Activated naive CD8-positive, alpha-beta T cell treated with anti-CD3 and anti-CD28 coated beads for 36 hours (primary cell): ENCODE measurements around the gene SCP2. TPM values are rescaled to one million over a fixed set of nuclear protein-coding genes. Genes with fewer than 3 reads are reported as not detected.
A peak's percentile ranks its signal among the peaks of the same experiment; 100 is the strongest.

Source experiments
- DNase-seq: peaks from one replicate; pipeline ENCODE4 v3.0.0; 2021
- H3K27ac Mint-ChIP-seq: one replicate; pipeline ENCODE4 v1.8.0; 2022; ENCODE audit warnings: mild to moderate bottlenecking, moderate library complexity, mixed read lengths
- H3K27me3 Mint-ChIP-seq: one replicate; pipeline ENCODE4 v1.8.0; 2022; ENCODE audit warnings: mild to moderate bottlenecking, mixed read lengths
- H3K36me3 Mint-ChIP-seq: one replicate; pipeline ENCODE4 v1.8.0; 2021; ENCODE audit warnings: mild to moderate bottlenecking, mixed read lengths
- H3K4me1 Mint-ChIP-seq: one replicate; pipeline ENCODE4 v1.8.0; 2021; ENCODE audit warnings: mixed read lengths
- H3K4me3 Mint-ChIP-seq: one replicate; pipeline ENCODE4 v1.8.0; 2022; ENCODE audit warnings: mild to moderate bottlenecking, moderate library complexity, mixed read lengths
- H3K9me3 Mint-ChIP-seq: one replicate; pipeline ENCODE4 v1.8.0; 2022; ENCODE audit warnings: mixed read lengths
- total RNA-seq, 2 experiments: library from RNA; stranded (reverse); gene quantifications; one replicate each; pipeline ENCODE4 v1.2.3, GENCODE V29; 2021

Gene SCP2
- total RNA-seq, 2 experiments from 2014 or later = 63.9 to 66.2 TPM

- no peaks in the 10 kb centered on the region for H3K9me3 Mint-ChIP-seq
- H3K36me3 Mint-ChIP-seq = no peaks in the 10 kb centered on the region
- no peak overlapping the region for H3K4me3 Mint-ChIP-seq
- no peak for DNase-seq
- no peaks in the 10 kb centered on the region for H3K27me3 Mint-ChIP-seq
- H3K4me1 Mint-ChIP-seq = no peaks in the 10 kb centered on the region
- no peak overlapping the region for H3K27ac Mint-ChIP-seq
Measured at GRCh38 chr1:52913014-52913413, 14.1 kb upstream of the SCP2 start.

GRCh38 chr1:52913537-52913936, 13.5 kb upstream of the SCP2 start:
- no peak overlapping the region for H3K27ac Mint-ChIP-seq
- H3K4me1 Mint-ChIP-seq = no peaks in the 10 kb centered on the region
- no peaks in the 10 kb centered on the region for H3K27me3 Mint-ChIP-seq
- H3K4me3 Mint-ChIP-seq = no peak overlapping the region
- no peaks in the 10 kb centered on the region for H3K9me3 Mint-ChIP-seq
- no peaks in the 10 kb centered on the region for H3K36me3 Mint-ChIP-seq
- peak; percentile 14 for DNase-seq

GRCh38 chr1:52914463-52914862, 12.6 kb upstream of the SCP2 start:
- H3K4me3 Mint-ChIP-seq = no peak overlapping the region
- H3K27ac Mint-ChIP-seq = no peak overlapping the region
- H3K36me3 Mint-ChIP-seq = no peaks in the 10 kb centered on the region
- H3K9me3 Mint-ChIP-seq = no peaks in the 10 kb centered on the region
- H3K4me1 Mint-ChIP-seq = peaks cover 6% of the 10 kb centered on the region
- no peaks in the 10 kb centered on the region for H3K27me3 Mint-ChIP-seq
- DNase-seq = no peak

GRCh38 chr1:52915211-52915854, 11.7 kb upstream of the SCP2 start:
- H3K4me3 Mint-ChIP-seq = no peak overlapping the region
- H3K4me1 Mint-ChIP-seq = peaks cover 14% of the 10 kb centered on the region
- no peaks in the 10 kb centered on the region for H3K9me3 Mint-ChIP-seq
- H3K27me3 Mint-ChIP-seq = no peaks in the 10 kb centered on the region
- no peak for DNase-seq
- no peaks in the 10 kb centered on the region for H3K36me3 Mint-ChIP-seq
- no peak overlapping the region for H3K27ac Mint-ChIP-seq

GRCh38 chr1:52915855-52916220, 11.2 kb upstream of the SCP2 start:
- Mint-ChIP-seq H3K27me3 (no peaks in the 10 kb centered on the region), H3K4me1 (peaks cover 15% of the 10 kb centered on the region), H3K27ac (no peak overlapping the region), H3K4me3 (no peak overlapping the region), H3K36me3 (no peaks in the 10 kb centered on the region), H3K9me3 (no peaks in the 10 kb centered on the region)
- DNase-seq = no peak

- peaks cover 15% of the 10 kb centered on the region for H3K4me1 Mint-ChIP-seq
- H3K27me3 Mint-ChIP-seq = no peaks in the 10 kb centered on the region
- H3K27ac Mint-ChIP-seq = peak overlapping the region; percentile 17
- no peaks in the 10 kb centered on the region for H3K36me3 Mint-ChIP-seq
- H3K4me3 Mint-ChIP-seq = no peak overlapping the region
- DNase-seq = no peak
- H3K9me3 Mint-ChIP-seq = no peaks in the 10 kb centered on the region
Measured at GRCh38 chr1:52916241-52916975, 10.7 kb upstream of the SCP2 start.

- Mint-ChIP-seq H3K9me3 (no peaks in the 10 kb centered on the region), H3K27me3 (no peaks in the 10 kb centered on the region), H3K27ac (no peak overlapping the region), H3K36me3 (no peaks in the 10 kb centered on the region), H3K4me3 (no peak overlapping the region), H3K4me1 (peaks cover 17% of the 10 kb centered on the region)
- no peak for DNase-seq
Measured at GRCh38 chr1:52917156-52917555, 9.9 kb upstream of the SCP2 start.

GRCh38 chr1:52917581-52917980, 9.5 kb upstream of the SCP2 start:
- Mint-ChIP-seq H3K4me1 (peaks cover 17% of the 10 kb centered on the region), H3K27me3 (no peaks in the 10 kb centered on the region), H3K36me3 (no peaks in the 10 kb centered on the region), H3K27ac (no peak overlapping the region), H3K4me3 (no peak overlapping the region), H3K9me3 (no peaks in the 10 kb centered on the region)
- DNase-seq = no peak

- no peak overlapping the region for H3K4me3 Mint-ChIP-seq
- no peaks in the 10 kb centered on the region for H3K36me3 Mint-ChIP-seq
- H3K4me1 Mint-ChIP-seq = peaks cover 17% of the 10 kb centered on the region
- H3K27me3 Mint-ChIP-seq = no peaks in the 10 kb centered on the region
- DNase-seq = no peak
- no peak overlapping the region for H3K27ac Mint-ChIP-seq
- no peaks in the 10 kb centered on the region for H3K9me3 Mint-ChIP-seq
Measured at GRCh38 chr1:52918201-52918600, 8.9 kb upstream of the SCP2 start.

- no peaks in the 10 kb centered on the region for H3K9me3 Mint-ChIP-seq
- H3K36me3 Mint-ChIP-seq = no peaks in the 10 kb centered on the region
- DNase-seq = no peak
- no peaks in the 10 kb centered on the region for H3K27me3 Mint-ChIP-seq
- H3K4me1 Mint-ChIP-seq = peaks cover 17% of the 10 kb centered on the region
- no peak overlapping the region for H3K4me3 Mint-ChIP-seq
- H3K27ac Mint-ChIP-seq = no peak overlapping the region
Measured at GRCh38 chr1:52919051-52919722, 7.9 kb upstream of the SCP2 start.

GRCh38 chr1:52919723-52920483, 7.2 kb upstream of the SCP2 start:
- H3K27me3 Mint-ChIP-seq = no peaks in the 10 kb centered on the region
- H3K4me1 Mint-ChIP-seq = peaks cover 17% of the 10 kb centered on the region
- no peak for DNase-seq
- H3K36me3 Mint-ChIP-seq = no peaks in the 10 kb centered on the region
- H3K9me3 Mint-ChIP-seq = no peaks in the 10 kb centered on the region
- H3K27ac Mint-ChIP-seq = no peak overlapping the region
- H3K4me3 Mint-ChIP-seq = peak overlapping the region; percentile 22

- H3K36me3 Mint-ChIP-seq = no peaks in the 10 kb centered on the region
- H3K27me3 Mint-ChIP-seq = no peaks in the 10 kb centered on the region
- H3K4me3 Mint-ChIP-seq = peak overlapping the region; percentile 83
- DNase-seq = peak; percentile 3
- H3K4me1 Mint-ChIP-seq = peaks cover 17% of the 10 kb centered on the region
- H3K9me3 Mint-ChIP-seq = no peaks in the 10 kb centered on the region
- no peak overlapping the region for H3K27ac Mint-ChIP-seq
Measured at GRCh38 chr1:52920791-52921291, 6.2 kb upstream of the SCP2 start.

GRCh38 chr1:52925571-52926005, 1.5 kb upstream of the SCP2 start:
- DNase-seq = no peak
- peaks cover 3% of the 10 kb centered on the region for H3K36me3 Mint-ChIP-seq
- H3K4me3 Mint-ChIP-seq = no peak overlapping the region
- no peaks in the 10 kb centered on the region for H3K27me3 Mint-ChIP-seq
- no peaks in the 10 kb centered on the region for H3K9me3 Mint-ChIP-seq
- no peak overlapping the region for H3K27ac Mint-ChIP-seq
- peaks cover 11% of the 10 kb centered on the region for H3K4me1 Mint-ChIP-seq

- H3K4me1 Mint-ChIP-seq = peaks cover 9% of the 10 kb centered on the region
Measured at GRCh38 chr1:52926864-52927211, 238 bp upstream of the SCP2 start.

GRCh38 chr1:52928015-52928404, 934 bp downstream of the SCP2 start:
- Mint-ChIP-seq H3K36me3 (peaks cover 6% of the 10 kb centered on the region), H3K9me3 (no peaks in the 10 kb centered on the region), H3K27me3 (no peaks in the 10 kb centered on the region), H3K27ac (peak overlapping the region; percentile 29), H3K4me3 (peak overlapping the region; percentile 83), H3K4me1 (peaks cover 9% of the 10 kb centered on the region)
- DNase-seq = no peak

More at GRCh38 chr1:52926864-52927211, 238 bp upstream of the SCP2 start:
- peak overlapping the region; percentile 83 for H3K4me3 Mint-ChIP-seq
- no peak for DNase-seq
- H3K27me3 Mint-ChIP-seq = no peaks in the 10 kb centered on the region
- H3K9me3 Mint-ChIP-seq = no peaks in the 10 kb centered on the region
- H3K36me3 Mint-ChIP-seq = peaks cover 6% of the 10 kb centered on the region
- H3K27ac Mint-ChIP-seq = no peak overlapping the region
